Measurements from ENCODE around the gene EGR2.

EGR2 gene

DNA sequence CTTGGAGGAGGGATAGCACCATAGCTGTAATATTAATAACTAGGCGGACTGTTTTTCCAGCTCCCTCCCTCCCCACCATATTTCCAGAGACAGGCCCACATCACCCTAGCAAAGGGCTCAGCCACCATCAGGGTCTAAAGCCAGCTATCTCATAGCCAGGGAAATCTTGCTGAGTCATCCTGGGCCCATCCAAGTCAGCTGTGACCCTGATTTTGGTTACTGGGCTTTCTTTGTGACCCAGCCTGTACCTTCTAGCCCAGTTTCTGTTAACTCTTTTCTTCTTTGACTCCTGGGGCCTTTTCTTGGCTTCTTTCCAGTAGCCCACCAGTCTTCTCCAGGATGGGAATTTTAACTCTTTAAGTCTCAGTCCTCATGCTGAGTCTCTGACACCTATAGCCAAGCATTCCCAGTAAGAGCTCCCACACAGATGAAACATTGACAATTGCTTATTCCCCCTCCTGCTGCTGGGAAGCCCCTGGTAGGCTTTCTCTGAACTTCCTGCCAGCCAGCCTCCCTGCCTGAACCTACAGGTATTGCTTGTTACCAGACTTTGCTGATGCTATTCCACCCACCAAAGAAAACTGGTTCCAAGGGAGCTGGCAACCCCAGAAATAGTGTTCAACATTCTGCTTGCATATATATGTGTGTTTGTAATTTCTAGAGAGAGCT lies 46.5 kb downstream of the EGR2 start:
- in situ Hi-C loops (cut with MboI; ENCODE audit: low sequenced_read_pairs, unreplicated experiment) = no loop called here
- no peak for DNase-seq (ENCODE audit: low spot score)
- TF ChIP-seq, protein P1, sequence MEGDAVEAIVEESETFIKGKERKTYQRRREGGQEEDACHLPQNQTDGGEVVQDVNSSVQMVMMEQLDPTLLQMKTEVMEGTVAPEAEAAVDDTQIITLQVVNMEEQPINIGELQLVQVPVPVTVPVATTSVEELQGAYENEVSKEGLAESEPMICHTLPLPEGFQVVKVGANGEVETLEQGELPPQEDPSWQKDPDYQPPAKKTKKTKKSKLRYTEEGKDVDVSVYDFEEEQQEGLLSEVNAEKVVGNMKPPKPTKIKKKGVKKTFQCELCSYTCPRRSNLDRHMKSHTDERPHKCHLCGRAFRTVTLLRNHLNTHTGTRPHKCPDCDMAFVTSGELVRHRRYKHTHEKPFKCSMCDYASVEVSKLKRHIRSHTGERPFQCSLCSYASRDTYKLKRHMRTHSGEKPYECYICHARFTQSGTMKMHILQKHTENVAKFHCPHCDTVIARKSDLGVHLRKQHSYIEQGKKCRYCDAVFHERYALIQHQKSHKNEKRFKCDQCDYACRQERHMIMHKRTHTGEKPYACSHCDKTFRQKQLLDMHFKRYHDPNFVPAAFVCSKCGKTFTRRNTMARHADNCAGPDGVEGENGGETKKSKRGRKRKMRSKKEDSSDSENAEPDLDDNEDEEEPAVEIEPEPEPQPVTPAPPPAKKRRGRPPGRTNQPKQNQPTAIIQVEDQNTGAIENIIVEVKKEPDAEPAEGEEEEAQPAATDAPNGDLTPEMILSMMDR (IDR thresholded peaks at IDR 0.05; ENCODE audit: borderline replicate concordance, control extremely low read depth, extremely low read depth, insufficient read depth, missing control alignments) = no peak

GRCh38 chr10:62766386-62766785 lies 49.8 kb downstream of the EGR2 start:
- no peak for DNase-seq (ENCODE audit: low spot score)
- TF ChIP-seq, protein P1 (IDR thresholded peaks at IDR 0.05; ENCODE audit: borderline replicate concordance, control extremely low read depth, extremely low read depth, insufficient read depth, missing control alignments) = no peak
- in situ Hi-C loops (cut with MboI; ENCODE audit: low sequenced_read_pairs, unreplicated experiment) = no loop called here

DNA sequence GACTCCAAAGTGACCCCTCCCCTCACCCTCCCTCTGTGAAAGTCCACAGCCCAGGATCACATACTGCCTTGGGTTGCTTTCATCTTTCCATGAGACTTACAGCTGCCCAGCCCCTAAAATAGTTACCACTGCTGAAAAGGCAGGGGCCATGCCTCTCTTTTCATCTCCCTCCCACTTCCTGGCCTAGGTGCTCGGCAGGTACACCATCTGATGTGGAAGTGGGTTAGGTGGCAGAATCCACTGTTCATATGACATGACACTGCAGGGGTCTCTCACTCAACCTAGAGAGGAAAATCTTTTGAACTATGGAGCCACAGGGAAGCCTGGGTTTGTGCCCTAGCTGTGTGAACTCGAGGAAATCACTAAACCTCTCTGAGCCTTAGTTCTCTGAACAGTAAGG lies 50.4 kb downstream of the EGR2 start:
- DNase-seq (ENCODE audit: low spot score) = no peak
- in situ Hi-C loops (cut with MboI; ENCODE audit: low sequenced_read_pairs, unreplicated experiment) = no loop called here
- TF ChIP-seq, protein P1 (IDR thresholded peaks at IDR 0.05; ENCODE audit: borderline replicate concordance, control extremely low read depth, extremely low read depth, insufficient read depth, missing control alignments) = no peak

DNA sequence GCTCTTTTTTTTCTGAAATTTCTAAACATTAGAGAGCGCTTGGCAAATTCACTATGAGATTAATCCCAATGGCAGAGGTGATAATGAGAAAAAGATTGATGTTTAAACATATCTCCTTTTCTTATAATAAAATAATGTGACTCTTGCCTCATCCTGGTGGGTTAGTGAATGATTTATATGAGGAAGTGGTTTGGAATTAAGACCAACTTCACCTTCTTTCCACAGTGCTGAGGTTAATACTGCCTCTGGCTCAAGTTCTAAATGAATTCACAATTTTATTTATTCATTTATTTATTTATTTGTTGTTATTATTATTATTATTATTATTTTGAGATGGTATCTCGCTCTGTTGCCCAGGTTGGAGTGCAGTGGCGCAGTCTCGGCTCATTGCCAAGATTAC lies 52.2 kb downstream of the EGR2 start:
- no peak for DNase-seq (ENCODE audit: low spot score)
- in situ Hi-C loops (cut with MboI; ENCODE audit: low sequenced_read_pairs, unreplicated experiment) = no loop called here
- TF ChIP-seq, protein P1 (IDR thresholded peaks at IDR 0.05; ENCODE audit: borderline replicate concordance, control extremely low read depth, extremely low read depth, insufficient read depth, missing control alignments) = no peak

GRCh38 chr10:62763155-62763554 lies 53.0 kb downstream of the EGR2 start:
- no peak for DNase-seq (ENCODE audit: low spot score)
- in situ Hi-C loops (cut with MboI; ENCODE audit: low sequenced_read_pairs, unreplicated experiment) = no loop called here
- TF ChIP-seq, protein P1 (IDR thresholded peaks at IDR 0.05; ENCODE audit: borderline replicate concordance, control extremely low read depth, extremely low read depth, insufficient read depth, missing control alignments) = no peak

All from GM13976 (cell line).